Esophagus muscularis mucosa (tissue), 4 donors: ENCODE data around the gene ACTN3. TPM values are rescaled to one million over a fixed set of nuclear protein-coding genes. Genes with fewer than 3 reads are reported as not detected.

Source experiments
- DNase-seq: peaks from one replicate; pipeline ENCODE4 v3.0.0-alpha.2; 2017; ENCODE audit errors: extremely low spot score
- H3K27ac ChIP-seq, 4 donors: fragments of 200-600 bp; sonication (generic); replicated peaks in 1 of 4; 1 replicate in 3 of 4; 2 replicates in 1 of 4; pipeline ENCODE4 v1.5.1; 2016 to 2019; ENCODE audit warnings: mild to moderate bottlenecking in 1 of 4
- H3K27me3 ChIP-seq, 4 donors: fragments of 200-600 bp; sonication (generic); one replicate each; pipeline versions ENCODE4 v1.5.1 to v1.6.0; 2016 to 2019
- H3K36me3 ChIP-seq, 4 donors: fragments of 200-600 bp; sonication (generic); one replicate each; pipeline ENCODE4 v1.5.1; 2016 to 2019
- H3K4me1 ChIP-seq, 4 donors: fragments of 200-600 bp; sonication (generic); one replicate each; pipeline ENCODE4 v1.5.1; 2016 to 2019
- H3K4me3 ChIP-seq, 4 donors: fragments of 200-600 bp; sonication (generic); 1 replicate in 2 of 4; 2 replicates in 2 of 4; pipeline ENCODE4 v1.5.1; 2016 to 2019; ENCODE audit warnings: mild to moderate bottlenecking in 4 of 4, moderate library complexity in 1 of 4
- H3K9me3 ChIP-seq, 4 donors: fragments of 200-600 bp; sonication (generic); 1 replicate in 3 of 4; 2 replicates in 1 of 4; pipeline ENCODE4 v1.5.1; 2016 to 2019
- EP300 ChIP-seq: sonication (generic); formaldehyde crosslinking; IDR thresholded peaks from one replicate; pipeline ENCODE4 v1.6.1; 2017; ENCODE audit warnings: antibody characterized with exemption
- POLR2A ChIP-seq: fragments of 450-650 bp; IDR thresholded peaks from one replicate; pipeline ENCODE4 v1.6.1; 2017; ENCODE audit warnings: antibody characterized with exemption, moderate library complexity, mild to moderate bottlenecking, low read depth
- POLR2AphosphoS5 ChIP-seq, 2 donors: sonication (generic); formaldehyde crosslinking; IDR thresholded peaks; one replicate each; pipeline ENCODE4 v1.6.1; 2017; ENCODE audit warnings: antibody characterized with exemption in 2 of 2
- WGBS: methylation state at CpG from one replicate; pipeline ENCODE4 v1.1.5; 2018; 5-methylcytosine and 5-hydroxymethylcytosine counted together
- intact Hi-C: fragments of 100-400 bp; cut with DNase I; formaldehyde crosslinking; loops from one replicate; pipeline ENCODE4 v1.15.1; 2023
- total RNA-seq, 4 donors: library from RNA; depleted of rRNA; stranded (reverse); fragments of >200 nt; gene quantifications; one replicate each; pipeline versions ENCODE4 v1.1.0 to v1.2.1, GENCODE V29; 2016
- TF ChIP-seq, protein P1 (sequence below), 3 experiments: fragments of 200-600 bp in 2 of 3; fragments of 450-650 bp in 1 of 3; sonication (generic) in 2 of 3; IDR thresholded peaks; one replicate each; pipeline ENCODE4 v1.5.1; 2017 to 2019; ENCODE audit warnings: antibody characterized with exemption in 3 of 3, mild to moderate bottlenecking in 2 of 3, moderate library complexity in 1 of 3

ACTN3 gene
- total RNA-seq, 4 donors from 2014 or later: not detected

DNA sequence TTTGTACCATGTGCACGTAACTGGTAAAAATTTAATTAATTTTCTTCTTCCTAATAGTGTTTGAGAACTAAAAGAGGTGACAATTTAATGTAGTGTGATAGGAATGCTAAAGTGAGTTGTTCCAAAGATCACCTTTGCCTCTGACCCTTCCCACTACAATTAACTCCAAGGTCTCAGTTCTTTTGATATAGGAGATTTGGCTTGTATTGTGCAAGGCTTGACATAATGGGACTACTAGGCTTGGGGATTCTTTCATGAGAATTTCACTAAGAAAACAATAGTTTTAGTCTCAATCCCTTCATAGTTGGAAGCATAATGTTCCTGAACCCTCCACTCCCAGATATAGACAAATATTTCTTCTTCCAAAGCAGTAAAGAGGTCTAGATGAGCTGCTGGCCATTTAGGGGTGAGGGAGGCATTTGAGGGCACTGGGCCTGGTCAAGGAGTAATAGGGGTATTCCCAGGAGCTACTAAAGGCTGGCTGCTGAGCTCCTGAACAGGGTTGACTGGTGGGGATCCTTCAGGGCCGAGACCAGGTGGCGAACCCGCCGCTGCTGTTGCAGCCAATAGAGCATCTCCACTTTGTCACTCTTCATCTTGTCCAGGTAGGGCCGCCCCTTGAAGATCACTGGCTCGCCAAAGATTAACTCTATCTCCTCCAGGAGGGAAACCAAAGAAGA is 43.4 kb downstream of the ACTN3 start:
- intact Hi-C loops: loop anchor here (5.0 kb wide), 1 partner anchor 87 kb away; the partner anchor contains the start of gene RBM4B
- WGBS: 99% methylated on average over 7 of the region's 7 CpGs
- H3K4me3 ChIP-seq: no peak overlapping the region
- H3K27ac ChIP-seq: no peak overlapping the region
- no peaks in the 10 kb centered on the region for H3K27me3 ChIP-seq
- no peaks in the 10 kb centered on the region for H3K36me3 ChIP-seq
- no peaks in the 10 kb centered on the region for H3K9me3 ChIP-seq
- TF ChIP-seq EP300 (no peak), POLR2A (no peak), POLR2AphosphoS5 (IDR thresholded peaks at IDR 0.05) (no peak)
- TF ChIP-seq, protein P1, sequence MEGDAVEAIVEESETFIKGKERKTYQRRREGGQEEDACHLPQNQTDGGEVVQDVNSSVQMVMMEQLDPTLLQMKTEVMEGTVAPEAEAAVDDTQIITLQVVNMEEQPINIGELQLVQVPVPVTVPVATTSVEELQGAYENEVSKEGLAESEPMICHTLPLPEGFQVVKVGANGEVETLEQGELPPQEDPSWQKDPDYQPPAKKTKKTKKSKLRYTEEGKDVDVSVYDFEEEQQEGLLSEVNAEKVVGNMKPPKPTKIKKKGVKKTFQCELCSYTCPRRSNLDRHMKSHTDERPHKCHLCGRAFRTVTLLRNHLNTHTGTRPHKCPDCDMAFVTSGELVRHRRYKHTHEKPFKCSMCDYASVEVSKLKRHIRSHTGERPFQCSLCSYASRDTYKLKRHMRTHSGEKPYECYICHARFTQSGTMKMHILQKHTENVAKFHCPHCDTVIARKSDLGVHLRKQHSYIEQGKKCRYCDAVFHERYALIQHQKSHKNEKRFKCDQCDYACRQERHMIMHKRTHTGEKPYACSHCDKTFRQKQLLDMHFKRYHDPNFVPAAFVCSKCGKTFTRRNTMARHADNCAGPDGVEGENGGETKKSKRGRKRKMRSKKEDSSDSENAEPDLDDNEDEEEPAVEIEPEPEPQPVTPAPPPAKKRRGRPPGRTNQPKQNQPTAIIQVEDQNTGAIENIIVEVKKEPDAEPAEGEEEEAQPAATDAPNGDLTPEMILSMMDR (IDR thresholded peaks at IDR 0.05): no peak
- peaks cover 18 to 30% (median 27%) of the 10 kb centered on the region in 4 donors for H3K4me1 ChIP-seq
- DNase-seq: no peak

DNA sequence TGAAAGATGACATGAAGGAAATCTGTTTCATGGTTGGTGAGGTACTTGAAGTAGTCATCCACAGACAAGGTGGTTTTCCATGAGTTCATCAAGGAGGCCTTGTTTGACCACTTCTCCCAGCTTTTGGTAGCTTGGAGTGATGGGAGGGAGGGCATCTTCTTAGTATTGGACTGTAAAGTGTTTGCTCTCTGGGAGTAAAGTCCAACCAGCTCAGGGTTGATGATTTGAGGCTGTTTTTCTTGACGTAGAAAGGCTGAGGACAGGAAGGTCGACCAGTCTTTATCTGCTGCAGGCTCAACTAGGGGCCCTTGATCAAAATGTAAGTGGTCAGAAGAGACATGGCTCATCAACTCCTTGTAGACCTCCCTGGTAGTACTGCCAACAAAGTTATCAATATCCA is 44.5 kb downstream of the ACTN3 start:
- no peak overlapping the region for H3K27ac ChIP-seq
- no peaks in the 10 kb centered on the region for H3K9me3 ChIP-seq
- no peak overlapping the region for H3K4me3 ChIP-seq
- no peaks in the 10 kb centered on the region for H3K36me3 ChIP-seq
- H3K4me1 ChIP-seq: peaks cover 26 to 39% (median 37%) of the 10 kb centered on the region in 4 donors
- H3K27me3 ChIP-seq: no peaks in the 10 kb centered on the region
- TF ChIP-seq POLR2A (no peak), POLR2AphosphoS5 (IDR thresholded peaks at IDR 0.05) (no peak), EP300 (no peak)
- TF ChIP-seq, protein P1 (IDR thresholded peaks at IDR 0.05): no peak
- DNase-seq: no peak
- intact Hi-C loops: loop anchor here (5.0 kb wide), 1 partner anchor 86 kb away; the partner anchor contains the start of gene RBM4B
- WGBS: 100% methylated on average over 2 of the region's 2 CpGs

DNA sequence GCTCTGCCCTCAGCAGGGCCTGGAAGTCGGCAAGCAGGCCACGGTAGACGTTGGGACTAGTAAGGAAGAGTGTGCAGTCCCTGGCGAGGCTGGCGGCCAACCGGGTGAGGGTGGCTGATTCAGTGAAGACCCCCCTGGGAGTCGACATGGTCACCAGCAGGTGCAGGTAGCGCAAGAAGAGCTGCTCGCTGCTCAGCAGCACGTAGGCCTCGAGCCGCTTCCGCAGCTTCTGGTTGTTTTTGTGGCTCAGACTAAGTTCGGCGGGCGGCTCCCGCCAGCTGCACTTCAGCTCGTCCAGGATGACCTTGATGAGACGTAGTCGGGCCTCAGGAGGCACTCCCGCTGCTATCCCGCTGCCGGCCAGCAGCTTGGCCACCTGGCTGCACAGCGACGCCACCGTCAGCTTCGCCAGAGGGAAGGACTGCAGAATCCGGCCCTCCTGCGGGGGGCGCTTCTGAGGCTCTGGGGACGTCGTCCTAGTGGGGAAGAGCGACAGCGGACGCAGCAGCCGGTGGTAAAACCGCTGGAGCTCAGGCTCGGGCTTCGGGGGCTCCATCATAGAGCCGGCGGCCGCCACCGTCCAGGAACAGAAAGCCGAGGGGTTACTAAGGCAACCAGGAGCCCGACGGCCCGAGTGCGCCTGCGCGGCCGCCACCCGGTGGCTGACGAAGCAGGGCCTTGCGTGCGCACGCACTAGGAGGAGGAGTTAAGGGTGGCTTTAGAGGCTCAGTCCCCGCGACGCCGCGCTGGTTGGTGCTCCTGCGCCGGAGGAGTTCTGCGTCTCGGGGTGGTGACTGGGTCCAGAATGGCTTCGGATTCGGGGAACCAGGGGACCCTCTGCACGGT is 46.0 kb downstream of the ACTN3 start, which contains the start of the genes CCDC87 and CCS:
Gene CCDC87 (minus strand): TSS at position 607 of the 846 bp plus-strand sequence. CDS start 48 bp downstream, at position 559.
Gene CCS (plus strand): TSS at position 729 of the 846 bp plus-strand sequence. CDS start 77 bp downstream, at position 806.
- Histone ChIP-seq H3K4me3 (peak within 1 kb of the TSS; percentile 60 to 78 (median 68)), H3K36me3 (no peaks in the 10 kb centered on the region), H3K4me1 (peaks cover 26 to 52% (median 39%) of the 10 kb centered on the region in 4 donors), H3K27ac (peak within 1 kb of the TSS; percentile 78 to 86 (median 80)), H3K9me3 (no peaks in the 10 kb centered on the region), H3K27me3 (no peaks in the 10 kb centered on the region)
- TF ChIP-seq, protein P1 (IDR thresholded peaks at IDR 0.05): peak; percentile 70 to 77 (median 74)
- TF ChIP-seq POLR2A (peak; percentile 74), EP300 (no peak), POLR2AphosphoS5 (IDR thresholded peaks at IDR 0.05) (peak; percentile 97 to 99)
- peak; percentile 99 for DNase-seq
- 23% methylated on average over 28 of the region's 68 CpGs for WGBS
- intact Hi-C loops: loop anchor here (5.0 kb wide), 1 partner anchor 85 kb away; the partner anchor contains the start of gene RBM4B

DNA sequence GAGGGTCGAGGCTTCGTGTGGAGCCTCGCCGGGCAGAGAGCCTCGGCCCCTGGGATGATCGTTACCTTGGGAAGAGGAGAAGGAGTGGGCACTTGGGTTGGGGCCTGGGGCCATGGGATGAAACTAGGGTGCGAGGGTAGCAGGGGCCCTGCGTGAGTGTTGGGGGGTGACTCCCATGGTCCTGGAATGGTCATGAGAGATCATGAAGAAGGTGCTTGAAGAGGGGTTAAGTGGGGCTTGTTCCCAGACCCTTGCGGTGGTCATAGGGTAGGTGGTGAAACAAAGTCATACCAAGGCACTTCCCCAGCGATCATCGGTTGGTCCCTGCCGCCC is 46.6 kb downstream of the ACTN3 start:
- no peaks in the 10 kb centered on the region for H3K36me3 ChIP-seq
- H3K4me3 ChIP-seq: peak overlapping the region; percentile 60 to 78 (median 68)
- H3K27me3 ChIP-seq: no peaks in the 10 kb centered on the region
- H3K9me3 ChIP-seq: no peaks in the 10 kb centered on the region
- H3K4me1 ChIP-seq: peaks cover 26 to 52% (median 39%) of the 10 kb centered on the region in 4 donors
- intact Hi-C loops: loop anchor here (5.0 kb wide), 1 partner anchor 84 kb away; the partner anchor contains the start of gene RBM4B
- H3K27ac ChIP-seq: peak overlapping the region; percentile 78 to 86 (median 80)
- WGBS: 29% methylated on average over 5 of the region's 12 CpGs
- no peak for DNase-seq
- TF ChIP-seq EP300 (no peak), POLR2AphosphoS5 (IDR thresholded peaks at IDR 0.05) (no peak), POLR2A (no peak)
- TF ChIP-seq, protein P1 (IDR thresholded peaks at IDR 0.05): no peak
